ENCODE data around the gene BICC1.

DNA sequence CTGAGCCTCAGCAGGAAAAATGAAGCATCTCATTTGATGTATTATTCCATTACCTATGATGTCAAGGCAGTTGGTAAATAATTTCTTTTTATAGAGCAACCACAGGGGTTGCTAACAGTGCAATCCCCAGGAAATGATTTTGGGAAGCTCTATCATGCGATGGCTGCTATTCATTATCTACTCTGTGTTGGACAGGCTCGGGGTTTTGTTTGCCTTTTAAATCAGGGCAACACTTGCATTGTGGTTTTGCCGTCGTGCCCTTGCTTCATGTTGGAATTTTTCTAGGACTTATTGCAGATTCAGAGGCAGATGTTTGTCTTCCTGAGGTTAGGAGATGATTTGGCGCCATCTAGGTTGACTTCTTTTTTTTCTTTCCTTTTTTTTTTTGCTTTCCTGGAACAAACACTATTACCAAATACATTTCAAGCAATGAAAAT is 128.4 kb downstream of the BICC1 start:
- TF ChIP-seq YY1 (IDR thresholded peaks at IDR 0.05; ENCODE audit: low read depth, low read length): no peak
- TF ChIP-seq SP4 (IDR thresholded peaks at IDR 0.05; ENCODE audit: low read length): no peak
- no peak for TF ChIP-seq GTF2F1 (IDR thresholded peaks at IDR 0.05; ENCODE audit: borderline replicate concordance, low read depth, low read length)
- TF ChIP-seq, protein P1, sequence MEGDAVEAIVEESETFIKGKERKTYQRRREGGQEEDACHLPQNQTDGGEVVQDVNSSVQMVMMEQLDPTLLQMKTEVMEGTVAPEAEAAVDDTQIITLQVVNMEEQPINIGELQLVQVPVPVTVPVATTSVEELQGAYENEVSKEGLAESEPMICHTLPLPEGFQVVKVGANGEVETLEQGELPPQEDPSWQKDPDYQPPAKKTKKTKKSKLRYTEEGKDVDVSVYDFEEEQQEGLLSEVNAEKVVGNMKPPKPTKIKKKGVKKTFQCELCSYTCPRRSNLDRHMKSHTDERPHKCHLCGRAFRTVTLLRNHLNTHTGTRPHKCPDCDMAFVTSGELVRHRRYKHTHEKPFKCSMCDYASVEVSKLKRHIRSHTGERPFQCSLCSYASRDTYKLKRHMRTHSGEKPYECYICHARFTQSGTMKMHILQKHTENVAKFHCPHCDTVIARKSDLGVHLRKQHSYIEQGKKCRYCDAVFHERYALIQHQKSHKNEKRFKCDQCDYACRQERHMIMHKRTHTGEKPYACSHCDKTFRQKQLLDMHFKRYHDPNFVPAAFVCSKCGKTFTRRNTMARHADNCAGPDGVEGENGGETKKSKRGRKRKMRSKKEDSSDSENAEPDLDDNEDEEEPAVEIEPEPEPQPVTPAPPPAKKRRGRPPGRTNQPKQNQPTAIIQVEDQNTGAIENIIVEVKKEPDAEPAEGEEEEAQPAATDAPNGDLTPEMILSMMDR (IDR thresholded peaks at IDR 0.05; ENCODE audit: control extremely low read depth in 1 of 3, insufficient read depth in 1 of 3, low read depth in 1 of 3, low read length in 3 of 3): no peak
- no peak for TF ChIP-seq BACH1 (IDR thresholded peaks at IDR 0.05; ENCODE audit: low read length)
- no peak for TF ChIP-seq RAD21 (IDR thresholded peaks at IDR 0.05 in 1 of 2, conservative IDR thresholded peaks at IDR 0.05 in 1 of 2; ENCODE audit: low read depth in 2 of 2, low read length in 2 of 2)
- no peak for TF ChIP-seq ZNF274 (IDR thresholded peaks at IDR 0.05; ENCODE audit: borderline replicate concordance, extremely low read depth, low read length)
- no peak for TF ChIP-seq EZH2 (IDR thresholded peaks at IDR 0.05; ENCODE audit: low read depth, low read length, severe bottlenecking)
- no peak for TF ChIP-seq JUND (IDR thresholded peaks at IDR 0.05; ENCODE audit: low read length)
